Measurements from ENCODE around the gene GPSM3.
A peak's percentile ranks its signal among the peaks of the same experiment; 100 is the strongest.

Gene GPSM3

DNA sequence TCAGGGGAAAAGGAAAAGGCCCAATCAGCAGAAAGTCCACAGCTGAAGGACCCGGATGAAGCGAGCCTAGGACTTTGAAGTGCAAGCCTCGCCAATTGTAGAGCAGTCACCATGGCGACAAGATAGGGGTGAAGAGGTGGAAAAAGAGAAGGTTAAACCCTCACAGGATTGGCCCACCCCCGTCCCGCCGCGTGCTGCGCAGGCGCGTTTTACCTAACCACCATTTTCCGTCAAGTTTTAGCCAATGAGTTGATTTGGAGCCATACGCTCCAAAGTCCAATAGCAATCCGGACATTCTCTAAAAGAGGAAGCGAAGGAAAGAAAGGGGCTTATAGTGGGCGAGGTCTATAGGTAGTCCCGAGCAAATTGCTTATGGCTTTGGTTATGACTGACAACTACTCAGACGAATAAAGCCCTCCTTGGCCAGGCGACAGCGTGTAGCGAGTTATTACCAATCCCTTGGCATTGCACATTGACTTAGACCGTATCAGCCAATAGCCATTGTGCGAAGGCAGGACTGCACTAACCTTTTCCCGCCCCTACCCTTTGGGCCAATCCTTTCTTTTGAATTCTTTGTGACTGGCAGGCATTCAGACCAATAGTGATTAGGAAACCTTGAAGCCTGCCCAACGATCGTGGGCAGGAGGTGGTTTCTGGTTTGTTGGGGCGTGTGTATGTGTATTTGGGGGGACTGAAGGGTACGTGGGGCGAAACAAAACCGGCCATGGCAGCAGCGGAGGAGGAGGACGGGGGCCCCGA is 14.5 kb downstream of the GPSM3 start, which contains the start of gene RNF5:
TSS of gene RNF5 (plus strand) at position 618 of the 759 bp plus-strand sequence. CDS start at position 725, 107 bp downstream.
- DNase-seq: peak; percentile 100
- Histone ChIP-seq H3K27me3 (replicated peaks) (no peaks in the 10 kb centered on the region), H3K36me3 (replicated peaks) (peaks cover 15% of the 10 kb centered on the region), H3K4me3 (ENCODE audit: low read depth, low read length) (peak within 1 kb of the TSS; percentile 95), H3K27ac (peak within 1 kb of the TSS; percentile 88)
- TF ChIP-seq, protein P1, sequence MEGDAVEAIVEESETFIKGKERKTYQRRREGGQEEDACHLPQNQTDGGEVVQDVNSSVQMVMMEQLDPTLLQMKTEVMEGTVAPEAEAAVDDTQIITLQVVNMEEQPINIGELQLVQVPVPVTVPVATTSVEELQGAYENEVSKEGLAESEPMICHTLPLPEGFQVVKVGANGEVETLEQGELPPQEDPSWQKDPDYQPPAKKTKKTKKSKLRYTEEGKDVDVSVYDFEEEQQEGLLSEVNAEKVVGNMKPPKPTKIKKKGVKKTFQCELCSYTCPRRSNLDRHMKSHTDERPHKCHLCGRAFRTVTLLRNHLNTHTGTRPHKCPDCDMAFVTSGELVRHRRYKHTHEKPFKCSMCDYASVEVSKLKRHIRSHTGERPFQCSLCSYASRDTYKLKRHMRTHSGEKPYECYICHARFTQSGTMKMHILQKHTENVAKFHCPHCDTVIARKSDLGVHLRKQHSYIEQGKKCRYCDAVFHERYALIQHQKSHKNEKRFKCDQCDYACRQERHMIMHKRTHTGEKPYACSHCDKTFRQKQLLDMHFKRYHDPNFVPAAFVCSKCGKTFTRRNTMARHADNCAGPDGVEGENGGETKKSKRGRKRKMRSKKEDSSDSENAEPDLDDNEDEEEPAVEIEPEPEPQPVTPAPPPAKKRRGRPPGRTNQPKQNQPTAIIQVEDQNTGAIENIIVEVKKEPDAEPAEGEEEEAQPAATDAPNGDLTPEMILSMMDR (IDR thresholded peaks at IDR 0.05; ENCODE audit: low read depth, low read length, missing control alignments): no peak
- in situ Hi-C loops (cut with HindIII; ENCODE audit: low pct_ligation_motif_present, low sequenced_read_pairs): no loop called here

DNA sequence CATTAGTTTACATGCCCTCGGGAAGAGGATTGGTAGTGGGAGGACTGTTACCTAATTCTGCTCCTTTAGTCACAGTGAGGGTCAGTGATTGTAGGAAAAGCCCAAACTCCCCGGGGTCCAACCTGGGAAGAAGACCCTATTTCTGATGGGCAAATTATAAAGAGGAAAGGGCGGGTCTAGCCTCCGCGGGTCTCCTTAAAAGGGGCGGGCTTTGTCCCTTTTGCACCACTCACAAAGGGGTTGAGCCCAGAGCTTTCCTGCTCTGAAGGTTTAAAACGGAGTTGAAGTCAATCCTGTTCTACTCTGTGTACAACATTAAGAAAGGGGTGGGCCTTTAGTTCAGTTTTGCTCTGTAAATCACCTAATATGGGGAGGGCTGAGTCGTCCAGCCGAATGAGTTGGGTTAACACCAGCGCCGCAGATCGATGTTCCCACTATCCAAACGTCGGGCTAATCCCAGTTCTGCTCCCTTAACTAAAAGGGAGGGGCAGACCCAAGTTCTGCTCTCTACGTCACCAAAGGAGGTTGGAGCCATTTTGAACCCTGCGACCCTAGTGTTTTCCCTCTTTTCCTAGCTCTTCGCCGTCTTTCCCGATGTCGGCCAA is 15.2 kb downstream of the GPSM3 start:
- TF ChIP-seq, protein P1 (IDR thresholded peaks at IDR 0.05; ENCODE audit: low read depth, low read length, missing control alignments): no peak
- peak overlapping the region; percentile 88 for H3K27ac ChIP-seq
- in situ Hi-C loops (cut with HindIII; ENCODE audit: low pct_ligation_motif_present, low sequenced_read_pairs): no loop called here
- H3K36me3 ChIP-seq (replicated peaks): peaks cover 8% of the 10 kb centered on the region
- peak overlapping the region; percentile 95 for H3K4me3 ChIP-seq (ENCODE audit: low read depth, low read length)
- H3K27me3 ChIP-seq (replicated peaks): no peaks in the 10 kb centered on the region
- peak; percentile 54 for DNase-seq

DNA sequence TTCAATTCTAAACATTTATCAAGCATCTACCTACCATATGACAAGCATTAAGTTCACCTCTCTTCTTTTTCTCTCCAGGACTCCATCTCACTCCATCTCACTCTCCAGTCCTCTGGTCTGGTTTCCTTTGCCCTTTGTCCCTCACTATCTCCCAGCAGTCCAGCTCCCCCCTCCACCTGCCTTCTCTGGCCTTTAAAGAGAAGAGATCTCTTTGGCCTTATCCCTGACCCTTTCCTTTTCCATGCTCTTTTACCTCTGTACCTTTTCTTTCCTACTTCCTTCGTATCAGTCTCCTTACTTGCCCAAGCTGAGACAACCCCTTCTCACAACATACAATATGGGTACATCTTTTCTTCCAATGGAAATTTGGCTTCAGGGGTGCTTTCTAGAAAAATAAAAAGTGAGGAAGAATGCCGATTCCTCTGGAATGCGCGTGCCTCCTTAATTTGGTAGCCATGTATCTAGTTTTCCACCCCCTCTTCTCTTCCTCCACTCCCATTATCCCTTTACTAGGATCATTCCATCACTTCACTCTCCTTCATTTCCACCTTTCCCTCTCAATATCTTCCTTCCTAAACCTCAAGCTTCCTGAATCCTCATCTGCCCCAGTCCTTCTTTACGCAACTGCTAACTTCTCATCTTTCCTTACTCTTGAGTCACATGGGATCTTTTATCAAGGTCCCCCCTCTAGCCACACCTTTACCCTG is 15.8 kb downstream of the GPSM3 start:
- in situ Hi-C loops (cut with HindIII; ENCODE audit: low pct_ligation_motif_present, low sequenced_read_pairs): no loop called here
- peaks cover 4% of the 10 kb centered on the region for H3K36me3 ChIP-seq (replicated peaks)
- H3K4me3 ChIP-seq (ENCODE audit: low read depth, low read length): peak overlapping the region; percentile 95
- TF ChIP-seq, protein P1 (IDR thresholded peaks at IDR 0.05; ENCODE audit: low read depth, low read length, missing control alignments): no peak
- peak overlapping the region; percentile 88 for H3K27ac ChIP-seq
- no peak for DNase-seq
- H3K27me3 ChIP-seq (replicated peaks): no peaks in the 10 kb centered on the region

DNA sequence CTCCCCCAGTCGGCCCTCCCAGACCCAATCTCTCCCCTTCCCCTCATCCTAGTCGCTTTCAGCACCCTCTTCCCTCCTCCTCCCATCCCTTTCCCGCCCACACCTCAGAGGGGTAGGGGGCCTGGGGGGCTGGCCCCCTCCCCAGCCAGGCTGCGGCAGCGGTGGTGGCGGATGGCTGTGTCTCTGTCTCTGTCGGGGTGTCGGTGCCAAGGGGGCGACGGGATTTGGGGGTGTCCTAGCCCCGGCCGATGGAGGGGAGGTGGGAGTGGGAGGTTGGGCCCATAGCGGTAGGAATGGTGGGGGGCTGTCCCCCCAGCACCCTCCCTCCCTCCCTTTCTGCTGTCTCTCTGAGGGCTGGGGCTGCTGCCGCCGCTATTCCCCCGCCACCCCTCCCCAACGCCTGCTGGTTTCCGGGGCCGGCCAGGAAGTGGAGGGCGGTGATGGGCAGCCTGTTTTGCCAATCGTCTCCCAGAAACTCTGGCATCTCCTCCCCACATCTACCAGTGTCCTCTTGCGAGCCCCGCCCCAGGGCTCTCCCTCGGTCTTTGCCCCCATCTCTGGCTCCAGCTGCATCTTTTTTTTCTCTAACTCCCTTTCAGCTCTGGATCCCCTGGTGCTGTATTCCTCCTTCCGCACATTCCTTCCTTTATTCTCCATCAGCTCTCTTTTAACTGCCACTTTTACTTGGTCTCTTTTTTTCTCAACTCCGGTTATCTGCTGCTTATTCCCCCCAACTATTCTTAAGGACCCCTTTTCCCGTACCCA is 16.6 kb downstream of the GPSM3 start, which contains the start of gene AGPAT1:
TSS of gene AGPAT1 (minus strand) at position 374 of the 765 bp plus-strand sequence. CDS start 4,588 bp downstream, outside the sequence.
- peak; percentile 99 for DNase-seq
- peaks cover 7% of the 10 kb centered on the region for H3K36me3 ChIP-seq (replicated peaks)
- TF ChIP-seq, protein P1 (IDR thresholded peaks at IDR 0.05; ENCODE audit: low read depth, low read length, missing control alignments): no peak
- peak within 1 kb of the TSS; percentile 88 for H3K27ac ChIP-seq
- in situ Hi-C loops (cut with HindIII; ENCODE audit: low pct_ligation_motif_present, low sequenced_read_pairs): no loop called here
- H3K27me3 ChIP-seq (replicated peaks): no peaks in the 10 kb centered on the region
- H3K4me3 ChIP-seq (ENCODE audit: low read depth, low read length): peak within 1 kb of the TSS; percentile 95

DNA sequence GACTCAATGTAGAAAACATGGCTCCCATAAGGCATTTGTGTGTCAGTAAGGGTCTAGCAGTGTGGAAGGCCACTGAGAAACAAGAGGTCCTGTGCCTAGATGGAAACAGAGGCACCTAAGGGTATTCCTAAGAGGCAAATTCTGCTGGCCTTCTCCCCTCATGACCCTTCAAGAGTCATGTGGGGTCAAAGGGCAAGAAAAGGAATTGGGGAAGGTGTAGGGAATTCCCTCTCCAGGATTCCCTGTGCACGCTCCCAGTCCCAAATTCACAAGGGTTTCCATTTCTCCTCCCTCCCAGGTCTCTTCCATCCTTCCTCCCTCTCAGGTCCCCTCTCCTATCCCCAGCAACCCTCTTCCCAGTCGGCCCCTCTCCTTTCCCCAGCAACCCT is 17.1 kb downstream of the GPSM3 start:
- TF ChIP-seq, protein P1 (IDR thresholded peaks at IDR 0.05; ENCODE audit: low read depth, low read length, missing control alignments): no peak
- H3K27me3 ChIP-seq (replicated peaks): no peaks in the 10 kb centered on the region
- H3K27ac ChIP-seq: peak overlapping the region; percentile 30

More for the DNA sequence above, 17.1 kb downstream of the GPSM3 start:
- H3K4me3 ChIP-seq (ENCODE audit: low read depth, low read length): peak overlapping the region; percentile 95
- peaks cover 10% of the 10 kb centered on the region for H3K36me3 ChIP-seq (replicated peaks)
- no peak for DNase-seq
- in situ Hi-C loops (cut with HindIII; ENCODE audit: low pct_ligation_motif_present, low sequenced_read_pairs): no loop called here

Measured in brain microvascular endothelial cell (primary cell).